Gastroesophageal sphincter (tissue), 3 donors: Measurements from ENCODE around the gene SH3BP2.

Source experiments
- CTCF ChIP-seq, 4 experiments: fragments of 200-600 bp in 2 of 4; fragments of 450-650 bp in 2 of 4; sonication (generic) in 1 of 4; IDR thresholded peaks; one replicate each; pipeline ENCODE4 v1.5.1; 2017 to 2019; ENCODE audit warnings: antibody characterized with exemption in 4 of 4, mild to moderate bottlenecking in 2 of 4, moderate library complexity in 2 of 4
- POLR2A ChIP-seq, 2 donors: fragments of 450-650 bp; IDR thresholded peaks; one replicate each; pipeline ENCODE4 v1.6.1; 2017; ENCODE audit warnings: antibody characterized with exemption in 2 of 2, mild to moderate bottlenecking in 2 of 2, moderate library complexity in 1 of 2
- POLR2AphosphoS5 ChIP-seq: sonication (generic); formaldehyde crosslinking; IDR thresholded peaks from one replicate; pipeline ENCODE4 v1.6.1; 2017; ENCODE audit warnings: antibody characterized with exemption

GRCh38 chr4:2834001-2834921 lies 41.4 kb downstream of the SH3BP2 start:
- no peak for TF ChIP-seq CTCF (IDR thresholded peaks at IDR 0.05)
- no peak for TF ChIP-seq POLR2AphosphoS5
- TF ChIP-seq POLR2A (IDR thresholded peaks at IDR 0.05) = no peak
